NCI-H128 (cell line): ENCODE measurements around the gene TINCR.
"Not testable (repeated sequence)": the region's sequence is repeated elsewhere in the genome, so short reads cannot be mapped to it uniquely, and the experiment has no call there.

Experiments used
- DNase-seq: peaks from one replicate; lab custom pipeline; 2025; ENCODE audit not compliant: unreplicated experiment; lab: John Stamatoyannopoulos, UW

The TINCR gene

GRCh38 chr19:5567360-5567969 lies at the start of gene TINCR:
Gene TINCR, minus strand, starts transcription at chr19:5567953.
- DNase-seq = no peak

- DNase-seq = no peak
Observed at GRCh38 chr19:5617080-5617479, 49.3 kb upstream of the TINCR start.

GRCh38 chr19:5615756-5616327 lies 48.1 kb upstream of the TINCR start:
- DNase-seq = no peak

- no peak for DNase-seq
Observed at GRCh38 chr19:5612891-5613865, 45.4 kb upstream of the TINCR start.

GRCh38 chr19:5609881-5610448 lies 42.2 kb upstream of the TINCR start:
- DNase-seq = no peak

- DNase-seq = not testable (repeated sequence)
Observed at GRCh38 chr19:5608766-5609165, 41.0 kb upstream of the TINCR start.

GRCh38 chr19:5608291-5608690 lies 40.5 kb upstream of the TINCR start:
- DNase-seq = no peak

- DNase-seq = no peak
Observed at GRCh38 chr19:5607318-5608275, 39.8 kb upstream of the TINCR start.

- DNase-seq = no peak
Observed at GRCh38 chr19:5605362-5605761, 37.6 kb upstream of the TINCR start.

- DNase-seq = no peak
Observed at GRCh38 chr19:5603626-5604025, 35.9 kb upstream of the TINCR start.

- DNase-seq = no peak
Observed at GRCh38 chr19:5600797-5601196, 33.0 kb upstream of the TINCR start.

GRCh38 chr19:5595745-5596144 lies 28.0 kb upstream of the TINCR start:
- no peak for DNase-seq

- DNase-seq = no peak
Observed at GRCh38 chr19:5595129-5595528, 27.4 kb upstream of the TINCR start.

GRCh38 chr19:5594521-5594950 lies 26.8 kb upstream of the TINCR start:
- DNase-seq = no peak

- no peak for DNase-seq
Observed at GRCh38 chr19:5593343-5594255, 25.8 kb upstream of the TINCR start.

GRCh38 chr19:5592531-5593342 lies 25.0 kb upstream of the TINCR start:
- DNase-seq = no peak

- DNase-seq = no peak
Observed at GRCh38 chr19:5591476-5591875, 23.7 kb upstream of the TINCR start.

GRCh38 chr19:5590865-5591154 lies 23.1 kb upstream of the TINCR start:
- DNase-seq = no peak
